Right atrium auricular region (tissue), 2 donors: ENCODE data around the gene CLEC9A. TPM values are rescaled to one million over a fixed set of nuclear protein-coding genes. Genes with fewer than 3 reads are reported as not detected.

ENCODE experiments used
- DNase-seq: peaks from one replicate; pipeline ENCODE4 v3.0.0-alpha.2; 2019; ENCODE audit warnings: low spot score
- H3K27ac ChIP-seq, 2 donors: fragments of 200-600 bp; sonication (generic); 1 replicate in 1 of 2; 2 replicates in 1 of 2; pipeline ENCODE4 v1.5.1; 2016 to 2019
- H3K27me3 ChIP-seq, 2 donors: fragments of 200-600 bp; sonication (generic); one replicate each; pipeline versions ENCODE4 v1.5.1 to v1.6.0; 2017 to 2019
- H3K36me3 ChIP-seq: fragments of 200-600 bp; sonication (generic); one replicate; pipeline ENCODE4 v1.5.1; 2016
- H3K4me1 ChIP-seq, 2 donors: fragments of 200-600 bp; sonication (generic); one replicate each; pipeline versions ENCODE4 v1.5.1 to v1.6.0; 2017 to 2019
- H3K4me3 ChIP-seq, 2 donors: fragments of 200-600 bp; sonication (generic); 1 replicate in 1 of 2; 2 replicates in 1 of 2; pipeline ENCODE4 v1.5.1; 2017 to 2019; ENCODE audit warnings: mild to moderate bottlenecking in 1 of 2, moderate library complexity in 1 of 2
- H3K9me3 ChIP-seq, 2 donors: fragments of 200-600 bp; sonication (generic); one replicate each; pipeline ENCODE4 v1.5.1; 2019
- CTCF ChIP-seq, 2 donors: fragments of 200-600 bp; sonication (generic); IDR thresholded peaks; one replicate each; pipeline ENCODE4 v1.5.1; 2019; ENCODE audit warnings: antibody characterized with exemption in 2 of 2
- total RNA-seq, 2 donors: library from RNA; depleted of rRNA; stranded (reverse); fragments of >200 nt; gene quantifications; one replicate each; pipeline ENCODE4 v1.1.0, GENCODE V29; 2016

Gene CLEC9A
- total RNA-seq, 2 donors from 2014 or later: not detected

DNA sequence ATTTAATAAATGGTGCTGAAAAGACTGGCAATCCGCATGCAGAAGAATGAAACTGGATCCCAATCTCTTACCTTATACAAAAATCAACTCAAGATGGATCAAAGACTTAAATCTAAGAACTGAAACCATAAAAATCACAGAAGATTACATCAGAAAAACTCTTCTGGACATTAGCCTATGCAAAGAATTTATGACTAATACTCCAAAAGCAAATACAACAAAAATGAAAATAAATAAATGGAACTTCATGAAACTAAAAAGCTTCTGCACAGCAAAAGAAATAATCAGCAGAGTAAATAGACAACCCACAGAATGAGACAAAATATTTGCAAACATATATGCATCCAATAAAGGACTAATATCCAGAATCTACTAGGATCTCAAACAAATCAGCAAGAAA lies 82.6 kb downstream of the CLEC9A start:
- DNase-seq: no peak
- no peaks in the 10 kb centered on the region for H3K36me3 ChIP-seq
- no peak for TF ChIP-seq CTCF (IDR thresholded peaks at IDR 0.05)
- no peak overlapping the region for H3K27ac ChIP-seq
- H3K27me3 ChIP-seq: no peaks in the 10 kb centered on the region
- no peaks in the 10 kb centered on the region for H3K9me3 ChIP-seq
- H3K4me1 ChIP-seq: no peaks in the 10 kb centered on the region
- H3K4me3 ChIP-seq: no peak overlapping the region

- DNase-seq: no peak
- Histone ChIP-seq H3K27me3 (no peaks in the 10 kb centered on the region), H3K27ac (no peak overlapping the region), H3K9me3 (no peaks in the 10 kb centered on the region), H3K4me3 (no peak overlapping the region), H3K4me1 (no peaks in the 10 kb centered on the region), H3K36me3 (no peaks in the 10 kb centered on the region)
- no peak for TF ChIP-seq CTCF (IDR thresholded peaks at IDR 0.05)
Observed at GRCh38 chr12:10113920-10114319, 83.4 kb downstream of the CLEC9A start.

- DNase-seq: no peak
- H3K4me3 ChIP-seq: no peak overlapping the region
- H3K36me3 ChIP-seq: no peaks in the 10 kb centered on the region
- no peaks in the 10 kb centered on the region for H3K27me3 ChIP-seq
- TF ChIP-seq CTCF (IDR thresholded peaks at IDR 0.05): no peak
- H3K9me3 ChIP-seq: no peaks in the 10 kb centered on the region
- no peak overlapping the region for H3K27ac ChIP-seq
- H3K4me1 ChIP-seq: no peaks in the 10 kb centered on the region
Observed at GRCh38 chr12:10115311-10115710, 84.8 kb downstream of the CLEC9A start.

Other genes with a start within 250 kb of the CLEC9A start
- under 1 TPM in 1 of 2 donors, not detected in 1; 0.47 TPM for gene KLRF1, start 203.2 kb upstream of the CLEC9A start, total RNA-seq
- 1 to 10 TPM; 3.9 to 4.9 TPM for gene CLEC2B, start 161.3 kb upstream of the CLEC9A start, total RNA-seq
- gene KLRF2, start 149.2 kb upstream of the CLEC9A start, total RNA-seq: not detected
- gene CLEC2A, start 98.3 kb upstream of the CLEC9A start, total RNA-seq: not detected
- 1 to 10 TPM in 1 of 2 donors, under 1 TPM in 1; 0.47 to 1.3 TPM for gene CLEC12A, start 59.3 kb upstream of the CLEC9A start, total RNA-seq
- not detected for gene CLEC1B, start 31.6 kb upstream of the CLEC9A start, total RNA-seq
- not detected for gene CLEC12B, start 20.1 kb upstream of the CLEC9A start, total RNA-seq
- gene CLEC1A, start 68.3 kb downstream of the CLEC9A start, total RNA-seq: 1 to 10 TPM in 1 of 2 donors, under 1 TPM in 1; 0.93 to 2.8 TPM
- gene CLEC7A, start 99.5 kb downstream of the CLEC9A start, total RNA-seq: 1 to 10 TPM; 4.2 to 7.9 TPM
- gene OLR1, start 141.4 kb downstream of the CLEC9A start, total RNA-seq: 1 to 10 TPM; 1.6 to 2.5 TPM
- gene TMEM52B, start 148.3 kb downstream of the CLEC9A start, total RNA-seq: under 1 TPM in 1 of 2 donors, not detected in 1; 0.51 TPM
- 100 to 1,000 TPM; 180 to 335 TPM for gene GABARAPL1, start 182.2 kb downstream of the CLEC9A start, total RNA-seq